Tibial nerve (tissue), 4 donors: ENCODE measurements around the gene PDC. TPM values are rescaled to one million over a fixed set of nuclear protein-coding genes. Genes with fewer than 3 reads are reported as not detected.

Source experiments
- DNase-seq, 2 donors: peaks; one replicate each; pipeline ENCODE4 v3.0.0-alpha.2; 2019; ENCODE audit warnings: low spot score in 2 of 2
- H3K27ac ChIP-seq, 4 donors: fragments of 200-600 bp; sonication (generic) in 3 of 4; one replicate each; pipeline ENCODE4 v1.5.1; 2017 to 2019; ENCODE audit warnings: mild to moderate bottlenecking in 1 of 4
- H3K27me3 ChIP-seq, 2 donors: fragments of 200-600 bp; sonication (generic) in 1 of 2; one replicate each; pipeline versions ENCODE4 v1.5.1 to v1.6.0; 2017 to 2019
- H3K36me3 ChIP-seq, 3 donors: fragments of 200-600 bp; sonication (generic); one replicate each; pipeline ENCODE4 v1.5.1; 2018 to 2019
- H3K4me1 ChIP-seq, 4 donors: fragments of 200-600 bp; sonication (generic) in 3 of 4; one replicate each; pipeline ENCODE4 v1.5.1; 2017 to 2019
- H3K4me3 ChIP-seq, 4 donors: fragments of 200-600 bp; sonication (generic) in 3 of 4; one replicate each; pipeline ENCODE4 v1.5.1; 2017 to 2019; ENCODE audit warnings: mild to moderate bottlenecking in 1 of 4, moderate library complexity in 1 of 4
- H3K9me3 ChIP-seq, 4 donors: fragments of 200-600 bp; sonication (generic) in 3 of 4; one replicate each; pipeline ENCODE4 v1.5.1; 2017 to 2019
- EP300 ChIP-seq, 2 donors: sonication (generic); formaldehyde crosslinking; IDR thresholded peaks; one replicate each; pipeline ENCODE4 v1.6.1; 2017; ENCODE audit warnings: antibody characterized with exemption in 2 of 2, mild to moderate bottlenecking in 1 of 2
- POLR2A ChIP-seq, 2 donors: fragments of 450-650 bp; IDR thresholded peaks; one replicate each; pipeline ENCODE4 v1.6.1; 2017; ENCODE audit warnings: antibody characterized with exemption in 2 of 2, mild to moderate bottlenecking in 2 of 2, moderate library complexity in 2 of 2
- WGBS, 2 donors: methylation state at CpG; one replicate each; pipeline ENCODE4 v1.1.5; 2018; 5-methylcytosine and 5-hydroxymethylcytosine counted together
- total RNA-seq, 4 donors: library from RNA; depleted of rRNA; stranded (reverse); fragments of >200 nt; gene quantifications; one replicate each; pipeline ENCODE4 v1.1.0, GENCODE V29; 2016
- TF ChIP-seq, protein P1 (sequence below), 5 experiments: fragments of 200-600 bp in 3 of 5; fragments of 450-650 bp in 2 of 5; sonication (generic) in 3 of 5; IDR thresholded peaks; one replicate each; pipeline ENCODE4 v1.5.1; 2016 to 2019; ENCODE audit warnings: antibody characterized with exemption in 5 of 5, mild to moderate bottlenecking in 3 of 5, moderate library complexity in 2 of 5

The PDC gene
- not detected for total RNA-seq

GRCh38 chr1:186461014-186461413 lies at the start of gene PDC:
PDC (minus strand) TSS chr1:186461114; CDS start chr1:186449459, 11,655 bp downstream.
- Histone ChIP-seq H3K4me1 (no peaks in the 10 kb centered on the region), H3K27me3 (no peaks in the 10 kb centered on the region), H3K36me3 (peaks cover 0 to 3% (median 0%) of the 10 kb centered on the region in 3 donors), H3K4me3 (no peak within 1 kb of the TSS), H3K27ac (no peak within 1 kb of the TSS), H3K9me3 (no peaks in the 10 kb centered on the region)
- TF ChIP-seq POLR2A (IDR thresholded peaks at IDR 0.05) (no peak), EP300 (IDR thresholded peaks at IDR 0.05) (no peak)
- TF ChIP-seq, protein P1, sequence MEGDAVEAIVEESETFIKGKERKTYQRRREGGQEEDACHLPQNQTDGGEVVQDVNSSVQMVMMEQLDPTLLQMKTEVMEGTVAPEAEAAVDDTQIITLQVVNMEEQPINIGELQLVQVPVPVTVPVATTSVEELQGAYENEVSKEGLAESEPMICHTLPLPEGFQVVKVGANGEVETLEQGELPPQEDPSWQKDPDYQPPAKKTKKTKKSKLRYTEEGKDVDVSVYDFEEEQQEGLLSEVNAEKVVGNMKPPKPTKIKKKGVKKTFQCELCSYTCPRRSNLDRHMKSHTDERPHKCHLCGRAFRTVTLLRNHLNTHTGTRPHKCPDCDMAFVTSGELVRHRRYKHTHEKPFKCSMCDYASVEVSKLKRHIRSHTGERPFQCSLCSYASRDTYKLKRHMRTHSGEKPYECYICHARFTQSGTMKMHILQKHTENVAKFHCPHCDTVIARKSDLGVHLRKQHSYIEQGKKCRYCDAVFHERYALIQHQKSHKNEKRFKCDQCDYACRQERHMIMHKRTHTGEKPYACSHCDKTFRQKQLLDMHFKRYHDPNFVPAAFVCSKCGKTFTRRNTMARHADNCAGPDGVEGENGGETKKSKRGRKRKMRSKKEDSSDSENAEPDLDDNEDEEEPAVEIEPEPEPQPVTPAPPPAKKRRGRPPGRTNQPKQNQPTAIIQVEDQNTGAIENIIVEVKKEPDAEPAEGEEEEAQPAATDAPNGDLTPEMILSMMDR (IDR thresholded peaks at IDR 0.05), result no peak
- no peak for DNase-seq
- 87 to 94% methylated on average over 2 of the region's 2 CpGs for WGBS, 2 donors

DNA sequence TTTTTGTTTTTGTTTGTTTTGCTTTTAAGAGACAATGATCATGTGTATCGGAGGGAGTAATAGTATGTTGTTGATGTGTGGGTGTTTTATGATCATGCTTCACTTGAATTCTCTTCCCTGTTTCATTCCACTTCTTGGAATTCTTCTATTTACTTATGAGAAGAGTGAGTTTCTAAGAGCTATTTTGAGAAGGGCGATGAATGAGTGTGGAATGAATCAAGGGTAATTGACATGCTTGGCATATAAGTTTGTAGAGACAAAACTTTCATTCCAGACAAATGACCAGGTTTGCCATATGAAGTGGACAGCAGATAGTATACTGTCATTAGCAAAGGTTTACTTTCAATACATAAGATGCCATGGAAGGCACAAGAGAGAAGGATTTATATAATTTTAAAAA lies 42.3 kb upstream of the PDC start:
- Histone ChIP-seq H3K27ac (no peak overlapping the region), H3K9me3 (peaks cover 0 to 30% (median 0%) of the 10 kb centered on the region in 4 donors), H3K27me3 (no peaks in the 10 kb centered on the region), H3K36me3 (peaks cover 0 to 7% (median 0%) of the 10 kb centered on the region in 3 donors), H3K4me1 (no peaks in the 10 kb centered on the region), H3K4me3 (no peak overlapping the region)
- TF ChIP-seq POLR2A (IDR thresholded peaks at IDR 0.05), result no peak
- TF ChIP-seq, protein P1 (IDR thresholded peaks at IDR 0.05), result no peak
- no peak for TF ChIP-seq EP300 (IDR thresholded peaks at IDR 0.05)
- DNase-seq, result no peak
- WGBS, 2 donors, result 59 to 62% methylated on average over 2 of the region's 2 CpGs

DNA sequence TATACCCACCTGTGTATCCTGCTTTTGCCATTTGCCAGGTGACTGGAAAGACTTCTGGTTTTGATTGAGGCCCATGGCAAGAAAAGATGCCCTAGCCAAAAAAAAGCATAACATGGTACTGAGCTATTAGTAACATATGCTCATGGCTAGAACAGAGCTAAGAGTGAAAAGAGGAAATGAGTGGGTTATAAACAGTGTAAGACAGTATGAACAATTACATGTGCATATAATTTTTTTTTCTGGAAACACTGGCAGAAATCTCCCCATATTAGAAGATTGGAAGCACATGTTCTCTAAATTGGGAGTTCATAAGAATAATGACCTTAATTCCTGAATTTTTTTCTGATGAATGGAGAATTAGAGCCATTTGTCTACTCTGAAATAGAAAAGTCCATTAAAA lies 41.2 kb upstream of the PDC start:
- peaks cover 0 to 7% (median 0%) of the 10 kb centered on the region in 3 donors for H3K36me3 ChIP-seq
- TF ChIP-seq EP300 (IDR thresholded peaks at IDR 0.05) (no peak), POLR2A (IDR thresholded peaks at IDR 0.05) (no peak)
- TF ChIP-seq, protein P1 (IDR thresholded peaks at IDR 0.05), result no peak
- no peaks in the 10 kb centered on the region for H3K4me1 ChIP-seq
- DNase-seq, result no peak
- H3K9me3 ChIP-seq, result peaks cover 0 to 23% (median 0%) of the 10 kb centered on the region in 4 donors
- H3K27me3 ChIP-seq, result no peaks in the 10 kb centered on the region
- no peak overlapping the region for H3K27ac ChIP-seq
- no peak overlapping the region for H3K4me3 ChIP-seq

- Histone ChIP-seq H3K4me3 (no peak overlapping the region), H3K9me3 (peaks cover 0 to 15% (median 0%) of the 10 kb centered on the region in 4 donors), H3K27ac (no peak overlapping the region), H3K36me3 (no peaks in the 10 kb centered on the region), H3K27me3 (no peaks in the 10 kb centered on the region), H3K4me1 (no peaks in the 10 kb centered on the region)
- DNase-seq, result no peak
- WGBS, 2 donors, result 60 to 69% methylated on average over 1 of the region's 1 CpG
- TF ChIP-seq EP300 (IDR thresholded peaks at IDR 0.05) (no peak), POLR2A (IDR thresholded peaks at IDR 0.05) (no peak)
- TF ChIP-seq, protein P1 (IDR thresholded peaks at IDR 0.05), result no peak
Observed at GRCh38 chr1:186500804-186501203, 39.9 kb upstream of the PDC start.

DNA sequence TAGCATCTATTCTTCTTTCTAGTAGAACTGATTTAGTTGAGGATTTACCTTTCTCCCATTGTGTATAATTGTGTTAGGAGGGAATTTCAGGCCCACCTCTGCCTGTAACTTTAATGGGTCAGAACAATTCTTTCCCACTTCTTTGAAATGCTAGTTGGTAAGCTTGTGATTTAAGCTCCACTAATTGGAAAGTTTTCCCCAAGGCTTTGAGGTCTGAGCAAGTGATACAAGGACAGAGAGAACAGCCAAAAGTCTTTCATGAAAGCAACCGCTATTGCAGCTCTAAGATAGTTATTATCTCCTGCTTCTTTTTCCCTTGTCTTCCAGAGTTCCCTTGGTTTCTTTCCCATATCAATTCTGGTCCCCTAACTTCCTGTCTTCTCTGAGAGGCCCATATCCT lies 38.7 kb upstream of the PDC start:
- no peaks in the 10 kb centered on the region for H3K4me1 ChIP-seq
- H3K9me3 ChIP-seq, result peaks cover 0 to 3% (median 0%) of the 10 kb centered on the region in 4 donors
- H3K36me3 ChIP-seq, result no peaks in the 10 kb centered on the region
- H3K27ac ChIP-seq, result no peak overlapping the region
- TF ChIP-seq, protein P1 (IDR thresholded peaks at IDR 0.05), result no peak
- TF ChIP-seq POLR2A (IDR thresholded peaks at IDR 0.05) (no peak), EP300 (IDR thresholded peaks at IDR 0.05) (no peak)
- 48 to 69% methylated on average over 1 of the region's 1 CpG for WGBS, 2 donors
- DNase-seq, result no peak
- H3K27me3 ChIP-seq, result no peaks in the 10 kb centered on the region
- H3K4me3 ChIP-seq, result no peak overlapping the region
